HG03558 (cell line): Measurements from ENCODE around the gene LTN1.
"Not testable (repeated sequence)": the region's sequence is repeated elsewhere in the genome, so short reads cannot be mapped to it uniquely, and the experiment has no call there.

ENCODE experiments used
- ATAC-seq: cut with Tn5 transposase; IDR thresholded peaks from one replicate; pipeline ENCODE4 v1.9.1; 2021; ENCODE audit warnings: moderate number of reproducible peaks; ENCODE audit not compliant: unreplicated experiment; ENCODE audit errors: extremely low read depth

The LTN1 gene

DNA sequence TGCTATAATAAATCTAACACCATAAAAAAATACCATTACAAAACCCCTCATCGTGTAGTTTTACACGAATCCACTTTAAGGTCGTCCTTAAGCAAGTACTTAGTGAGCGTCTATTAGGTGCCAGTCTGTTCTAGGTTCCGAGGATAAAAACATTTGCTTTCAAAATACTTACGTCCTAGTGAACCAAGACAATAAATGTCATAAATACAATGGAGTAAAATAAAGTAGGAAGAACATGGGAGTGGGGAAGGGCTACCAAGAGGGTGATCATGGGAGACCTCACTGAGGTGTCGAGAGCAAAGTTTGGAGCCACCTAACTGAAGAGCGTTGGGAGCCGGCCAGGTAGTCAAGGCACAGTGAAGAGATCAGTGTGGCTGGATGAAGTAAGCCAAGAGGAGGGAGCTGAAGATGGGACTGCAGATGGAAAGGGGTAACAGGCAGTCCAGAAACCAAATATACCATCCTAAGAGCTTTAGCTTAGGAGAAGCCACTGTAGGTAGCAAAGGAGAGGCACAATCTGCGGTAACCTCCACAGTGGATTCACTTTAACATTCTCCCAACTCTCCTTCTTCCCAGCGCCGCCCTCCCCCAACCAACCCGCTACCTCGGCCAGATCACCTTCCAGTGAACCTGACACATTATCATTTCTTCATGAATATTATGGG, 684 bp downstream of the LTN1 start:
- no peak for ATAC-seq

GRCh38 chr21:28988146-28988545, 4.5 kb downstream of the LTN1 start:
- not testable (repeated sequence) for ATAC-seq

- no peak for ATAC-seq
Observed at GRCh38 chr21:28986677-28987076, 6.0 kb downstream of the LTN1 start.

- no peak for ATAC-seq
Observed at GRCh38 chr21:28982637-28983036, 10.0 kb downstream of the LTN1 start.

GRCh38 chr21:28979092-28979491, 13.6 kb downstream of the LTN1 start:
- ATAC-seq, result no peak

DNA sequence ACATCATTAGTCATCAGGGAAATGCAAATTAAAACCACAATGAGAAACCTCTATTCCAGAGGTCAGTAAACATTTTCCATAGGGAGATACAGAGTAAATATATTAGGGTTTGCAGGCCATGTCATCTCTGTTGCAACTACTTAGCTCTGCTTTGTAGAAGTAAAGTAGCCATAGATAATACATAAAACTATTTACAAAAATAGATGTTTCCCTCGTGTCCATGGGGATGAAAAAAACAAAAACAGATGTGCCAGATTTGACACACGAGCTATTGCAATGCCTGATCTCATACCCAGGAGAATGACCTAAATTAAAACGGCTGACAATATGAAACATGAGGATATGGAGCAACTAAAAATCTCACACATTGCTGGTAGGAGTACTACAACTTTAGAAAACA, 17.3 kb downstream of the LTN1 start:
- no peak for ATAC-seq

- ATAC-seq, result no peak
Observed at GRCh38 chr21:28974531-28975227, 18.0 kb downstream of the LTN1 start.

- no peak for ATAC-seq
Observed at GRCh38 chr21:28972398-28972797, 20.3 kb downstream of the LTN1 start.

DNA sequence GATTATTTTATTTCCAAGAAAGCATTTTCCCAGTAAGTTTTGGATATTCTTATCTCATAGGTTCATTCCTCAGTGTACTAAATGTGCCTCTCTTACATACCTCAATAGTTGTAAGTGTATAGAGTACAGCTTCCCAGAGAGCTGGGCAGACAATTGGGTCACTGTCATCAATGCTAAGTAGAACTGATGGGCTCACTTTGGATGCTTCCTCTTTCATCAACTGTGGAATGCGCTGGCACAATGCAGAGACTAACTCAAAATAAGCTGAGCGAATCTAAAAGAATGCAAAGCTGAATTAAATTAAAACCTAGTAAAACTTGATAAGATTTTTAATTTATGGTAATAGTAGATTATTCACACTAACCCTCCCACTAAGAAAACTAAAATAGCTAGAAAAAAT, 21.5 kb downstream of the LTN1 start:
- ATAC-seq, result no peak

GRCh38 chr21:28963831-28964230, 28.8 kb downstream of the LTN1 start:
- ATAC-seq, result no peak

GRCh38 chr21:28962465-28962864, 30.2 kb downstream of the LTN1 start:
- ATAC-seq, result no peak

- ATAC-seq, result no peak
Observed at GRCh38 chr21:28961927-28962326, 30.8 kb downstream of the LTN1 start.

DNA sequence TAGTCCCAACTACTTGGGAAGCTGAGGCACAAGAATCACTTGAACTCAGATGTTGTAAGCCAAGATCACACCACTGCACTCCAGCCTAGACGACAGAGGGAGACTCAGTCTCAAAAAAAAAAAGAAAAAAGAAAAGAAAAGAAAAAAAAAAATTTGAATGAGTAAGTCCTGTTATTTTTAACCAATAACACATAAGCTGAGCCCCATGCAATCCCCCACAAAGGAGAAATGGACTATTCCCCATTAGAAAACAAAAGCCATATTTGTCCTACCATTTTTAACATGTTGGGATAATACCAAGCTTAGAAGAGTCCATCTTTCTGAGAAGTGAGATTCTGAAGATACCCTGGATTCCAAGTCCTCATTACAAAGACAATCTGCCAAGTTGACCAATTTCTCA, 32.4 kb downstream of the LTN1 start:
- no peak for ATAC-seq

GRCh38 chr21:28959367-28960099, 33.1 kb downstream of the LTN1 start:
- ATAC-seq, result no peak

DNA sequence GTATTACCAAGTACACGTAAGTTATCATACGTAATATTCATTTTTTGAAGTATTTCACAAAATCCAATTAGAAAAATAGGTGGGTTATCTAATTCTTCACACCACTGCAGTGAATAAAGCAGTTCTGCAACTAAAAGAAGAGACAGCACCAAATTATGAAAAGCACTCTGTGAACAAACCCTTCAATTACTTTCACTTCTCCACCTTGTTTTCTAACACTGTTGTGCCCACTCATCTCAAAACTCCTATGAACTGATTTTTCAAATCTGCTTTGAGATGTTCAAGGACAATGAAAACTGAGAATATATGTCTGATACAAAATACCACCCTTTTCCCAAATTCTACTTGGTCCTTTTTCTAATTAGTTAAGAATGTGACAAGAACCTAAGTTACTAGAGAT, 39.4 kb downstream of the LTN1 start:
- ATAC-seq, result peak; percentile 49

DNA sequence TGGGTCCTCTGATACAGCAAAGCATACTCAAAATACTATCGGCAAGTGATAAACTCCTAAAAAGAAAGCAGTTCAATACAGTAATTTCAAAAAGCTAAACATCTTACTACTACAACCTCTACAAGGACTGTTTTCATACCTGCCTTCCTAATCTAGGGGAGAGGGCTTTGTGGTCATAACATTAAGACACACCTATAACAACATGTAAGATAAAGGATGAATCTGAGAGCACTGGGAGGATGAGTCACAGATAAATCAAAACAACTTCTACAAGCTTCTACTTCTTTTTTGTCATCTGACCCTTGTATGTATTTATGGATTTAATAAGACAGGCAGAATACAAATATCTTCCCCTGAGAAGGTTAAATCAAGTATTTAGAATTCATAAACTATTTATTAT, 40.0 kb downstream of the LTN1 start:
- no peak for ATAC-seq

DNA sequence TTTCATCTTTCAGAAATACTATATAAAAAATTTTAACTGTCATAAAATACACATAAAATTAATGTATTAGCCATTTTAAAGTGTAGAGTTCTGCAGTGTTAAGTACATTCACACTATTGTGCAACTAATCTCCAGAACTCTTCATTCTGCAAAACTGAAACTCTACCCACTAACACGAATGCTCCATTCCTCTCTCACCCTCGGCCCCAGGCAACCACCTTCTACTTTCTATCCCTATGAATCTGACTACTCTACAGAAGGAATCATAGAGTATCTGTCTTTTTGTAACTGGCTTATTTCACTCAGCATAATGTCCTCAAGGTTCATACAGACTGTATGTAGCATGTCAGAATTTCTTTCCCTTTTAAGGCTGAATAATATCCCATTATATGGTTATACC, 43.4 kb downstream of the LTN1 start:
- ATAC-seq, result no peak

- ATAC-seq, result no peak
Observed at GRCh38 chr21:28944296-28944695, 48.4 kb downstream of the LTN1 start.

GRCh38 chr21:28943631-28944030, 49.0 kb downstream of the LTN1 start:
- no peak for ATAC-seq

DNA sequence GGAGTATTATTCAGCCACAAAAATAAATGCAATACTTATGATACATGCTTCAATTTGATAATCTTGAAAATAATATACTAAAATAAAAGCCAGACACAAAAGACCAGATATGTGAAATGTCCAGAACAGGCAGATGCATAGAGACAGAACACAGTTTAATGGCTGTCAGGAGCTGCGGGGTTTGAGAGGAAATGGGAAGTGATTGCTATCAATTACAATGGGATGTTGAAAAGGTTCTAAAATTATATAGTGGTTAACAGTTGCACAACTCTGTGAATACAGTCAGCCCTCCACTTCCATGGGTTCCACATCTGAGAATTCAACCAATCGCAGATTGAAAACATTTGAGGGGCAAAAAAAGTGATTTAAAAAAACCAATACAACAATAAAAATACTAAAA, 54.0 kb downstream of the LTN1 start:
- ATAC-seq, result no peak

DNA sequence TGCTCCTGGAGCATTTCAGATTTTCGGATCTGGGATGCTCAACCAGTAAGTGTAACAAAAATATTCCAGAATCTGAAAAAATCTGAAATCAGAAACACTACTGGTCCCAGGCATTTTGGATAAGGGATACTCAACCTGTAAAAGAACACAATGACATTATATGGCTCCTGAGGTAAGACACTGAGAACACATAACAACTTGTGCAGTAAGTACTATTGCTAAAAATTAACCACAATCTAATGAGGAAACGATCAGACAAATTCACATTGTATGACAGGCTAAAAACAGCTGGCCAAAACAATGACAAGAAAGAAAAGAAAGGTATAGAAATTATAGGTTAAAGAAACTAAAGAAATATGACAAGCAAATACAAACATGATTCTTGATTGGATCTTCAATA, 54.9 kb downstream of the LTN1 start:
- ATAC-seq, result no peak
